ENCODE data around the gene UNG.

The UNG gene

DNA sequence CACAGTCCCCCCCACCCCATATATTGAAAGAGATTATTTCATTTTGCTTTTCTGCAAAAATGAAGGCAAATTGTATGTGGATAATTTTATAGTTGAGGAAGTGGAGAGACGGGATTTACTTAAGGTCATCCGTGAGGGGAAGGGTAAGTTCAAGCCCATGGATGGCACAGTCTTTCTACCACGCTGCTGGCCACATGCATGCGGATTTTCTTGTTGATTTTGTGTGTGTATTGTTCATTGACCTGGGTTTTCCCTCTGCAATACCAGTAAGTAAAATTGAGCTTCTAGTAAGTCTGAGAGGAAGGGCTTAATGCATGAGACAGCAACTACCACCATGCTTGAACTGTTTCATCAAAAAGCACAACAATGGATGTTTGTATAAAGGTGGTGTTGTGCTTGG, 54.1 kb downstream of the UNG start:
- Histone ChIP-seq H3K79me2 (ENCODE audit: low read length) (peaks cover 13% of the 10 kb centered on the region), H4K20me1 (ENCODE audit: insufficient read depth, low read length) (no peaks in the 10 kb centered on the region), H2AFZ (ENCODE audit: low read length) (no peak overlapping the region), H3K4me2 (ENCODE audit: low read depth, low read length) (no peak overlapping the region), H3K27me3 (replicated peaks; ENCODE audit: insufficient read depth, low read length) (no peaks in the 10 kb centered on the region), H3K9me3 (replicated peaks; ENCODE audit: insufficient read depth, low read length) (no peaks in the 10 kb centered on the region), H3K36me3 (replicated peaks; ENCODE audit: insufficient read depth, low read length) (no peaks in the 10 kb centered on the region), H3K9ac (ENCODE audit: low read length) (no peak overlapping the region), H3K9me2 (replicated peaks; ENCODE audit: insufficient read depth, low read length) (no peaks in the 10 kb centered on the region), H3K27ac (ENCODE audit: low read length) (no peak overlapping the region), H3K4me1 (ENCODE audit: low read length) (peaks cover 10% of the 10 kb centered on the region; the same call in 1 of the 2 replicates), H3F3A (ENCODE audit: insufficient read depth, low read length) (peaks cover 16% of the 10 kb centered on the region), H3K4me3 (ENCODE audit: low read length) (no peak overlapping the region)
- DNase-seq, result no peak
- TF ChIP-seq EZH2phosphoT487 (IDR thresholded peaks at IDR 0.05; ENCODE audit: low read length) (no peak), EZH2 (optimal IDR thresholded peaks at IDR 0.05; ENCODE audit: low read depth, low read length) (no peak)
- TF ChIP-seq, protein P1, sequence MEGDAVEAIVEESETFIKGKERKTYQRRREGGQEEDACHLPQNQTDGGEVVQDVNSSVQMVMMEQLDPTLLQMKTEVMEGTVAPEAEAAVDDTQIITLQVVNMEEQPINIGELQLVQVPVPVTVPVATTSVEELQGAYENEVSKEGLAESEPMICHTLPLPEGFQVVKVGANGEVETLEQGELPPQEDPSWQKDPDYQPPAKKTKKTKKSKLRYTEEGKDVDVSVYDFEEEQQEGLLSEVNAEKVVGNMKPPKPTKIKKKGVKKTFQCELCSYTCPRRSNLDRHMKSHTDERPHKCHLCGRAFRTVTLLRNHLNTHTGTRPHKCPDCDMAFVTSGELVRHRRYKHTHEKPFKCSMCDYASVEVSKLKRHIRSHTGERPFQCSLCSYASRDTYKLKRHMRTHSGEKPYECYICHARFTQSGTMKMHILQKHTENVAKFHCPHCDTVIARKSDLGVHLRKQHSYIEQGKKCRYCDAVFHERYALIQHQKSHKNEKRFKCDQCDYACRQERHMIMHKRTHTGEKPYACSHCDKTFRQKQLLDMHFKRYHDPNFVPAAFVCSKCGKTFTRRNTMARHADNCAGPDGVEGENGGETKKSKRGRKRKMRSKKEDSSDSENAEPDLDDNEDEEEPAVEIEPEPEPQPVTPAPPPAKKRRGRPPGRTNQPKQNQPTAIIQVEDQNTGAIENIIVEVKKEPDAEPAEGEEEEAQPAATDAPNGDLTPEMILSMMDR (IDR thresholded peaks at IDR 0.05; ENCODE audit: low read length), result no peak

DNA sequence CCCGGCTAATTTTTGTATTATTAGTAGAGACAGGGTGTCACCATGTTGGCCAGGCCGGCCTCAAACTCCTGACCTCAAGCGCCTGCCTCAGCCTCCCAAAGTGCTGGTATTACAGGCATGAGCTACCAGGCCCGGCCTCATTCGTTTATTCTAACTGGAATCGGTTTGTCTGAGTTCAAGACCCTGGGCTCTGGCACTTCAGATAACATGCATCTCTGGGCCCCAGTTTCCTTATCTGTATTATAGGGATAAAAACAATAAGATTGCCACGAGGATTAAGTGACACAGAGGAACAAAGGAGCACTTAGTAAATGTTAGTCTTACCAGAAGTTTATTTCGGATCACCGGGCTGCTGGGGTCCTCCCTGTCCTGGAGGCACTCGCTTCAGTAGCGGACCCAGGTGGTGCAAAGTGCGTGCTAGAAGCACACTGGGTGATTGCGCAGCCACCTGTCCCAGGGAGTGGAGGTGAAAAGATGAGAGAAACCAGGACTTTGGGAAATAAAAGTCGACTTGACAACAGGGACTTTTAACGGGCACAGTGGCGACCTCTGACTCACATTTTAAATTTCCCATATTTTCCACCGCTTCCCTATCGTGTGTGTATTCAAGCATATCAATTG, 56.5 kb downstream of the UNG start:
- Histone ChIP-seq H3K79me2 (ENCODE audit: low read length) (peaks cover 37% of the 10 kb centered on the region), H3K9ac (ENCODE audit: low read length) (peak overlapping the region; percentile 33; the same call in 1 of the 2 replicates), H3K27me3 (replicated peaks; ENCODE audit: insufficient read depth, low read length) (no peaks in the 10 kb centered on the region), H3K9me3 (replicated peaks; ENCODE audit: insufficient read depth, low read length) (no peaks in the 10 kb centered on the region), H2AFZ (ENCODE audit: low read length) (peak overlapping the region; percentile 42), H3K4me1 (ENCODE audit: low read length) (peaks cover 10% of the 10 kb centered on the region; the same call in 1 of the 2 replicates), H3K9me2 (replicated peaks; ENCODE audit: insufficient read depth, low read length) (no peaks in the 10 kb centered on the region), H3K4me3 (ENCODE audit: low read length) (peak overlapping the region; percentile 52), H3K27ac (ENCODE audit: low read length) (peak overlapping the region; percentile 8; the same call in 1 of the 2 replicates), H3K36me3 (replicated peaks; ENCODE audit: insufficient read depth, low read length) (no peaks in the 10 kb centered on the region), H3F3A (ENCODE audit: insufficient read depth, low read length) (peaks cover 16% of the 10 kb centered on the region), H4K20me1 (ENCODE audit: insufficient read depth, low read length) (no peaks in the 10 kb centered on the region), H3K4me2 (ENCODE audit: low read depth, low read length) (peak overlapping the region; percentile 79)
- TF ChIP-seq EZH2 (optimal IDR thresholded peaks at IDR 0.05; ENCODE audit: low read depth, low read length), result no peak
- TF ChIP-seq, protein P1 (IDR thresholded peaks at IDR 0.05; ENCODE audit: low read length), result no peak
- no peak for TF ChIP-seq EZH2phosphoT487 (IDR thresholded peaks at IDR 0.05; ENCODE audit: low read length)
- DNase-seq, result peak; percentile 33

DNA sequence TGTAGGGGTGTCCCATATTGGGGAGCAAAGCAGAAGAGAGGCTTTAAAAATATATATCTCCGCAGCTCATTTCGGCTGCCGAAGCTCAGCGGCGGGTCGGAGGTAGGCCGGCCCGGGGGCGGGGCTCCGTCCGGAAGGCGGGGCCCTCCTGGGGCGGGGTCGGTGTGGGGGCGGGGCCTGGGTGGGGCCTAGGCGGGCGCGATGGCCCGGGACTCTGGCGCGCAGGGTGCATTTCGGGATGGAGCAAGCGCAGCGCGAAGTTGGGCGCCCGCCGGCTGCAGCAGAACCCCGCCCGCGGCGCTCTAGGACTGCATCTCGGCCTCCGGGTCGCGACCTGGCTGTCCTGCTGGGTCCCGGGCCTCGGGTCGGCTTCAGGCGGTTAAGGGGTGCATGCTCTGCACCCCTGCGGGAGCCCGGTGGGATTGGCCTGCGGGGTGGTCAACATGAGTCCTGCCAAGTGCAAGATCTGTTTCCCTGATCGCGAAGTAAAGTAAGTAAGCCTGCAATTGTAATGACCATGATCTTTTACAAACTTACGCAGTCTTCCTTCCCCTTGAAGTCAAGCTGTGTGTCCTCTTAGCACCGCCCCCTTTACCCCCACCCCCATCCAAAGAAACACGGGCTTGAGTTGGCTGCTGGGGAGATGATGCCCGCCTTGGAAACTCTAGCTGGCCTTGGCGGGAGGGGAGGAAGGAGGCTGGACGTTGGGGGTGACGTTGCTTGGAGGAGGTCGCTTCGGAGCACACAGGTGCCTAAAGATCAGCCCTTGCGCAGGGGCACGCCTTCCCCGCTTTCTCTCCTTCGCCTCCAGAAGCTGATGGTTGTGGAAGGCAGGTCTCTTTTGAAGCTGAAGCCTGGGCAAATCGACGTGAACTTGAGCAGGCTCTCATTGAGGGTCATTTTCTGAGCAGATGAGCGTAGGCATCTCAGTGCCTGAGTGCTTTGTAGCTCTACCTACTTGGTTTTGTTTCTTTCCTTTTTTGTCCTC, 57.3 kb downstream of the UNG start:
- Histone ChIP-seq H3K4me1 (ENCODE audit: low read length) (peaks cover 10% of the 10 kb centered on the region; the same call in 1 of the 2 replicates), H3K4me3 (ENCODE audit: low read length) (peak overlapping the region; percentile 83), H3K9me2 (replicated peaks; ENCODE audit: insufficient read depth, low read length) (no peaks in the 10 kb centered on the region), H3F3A (ENCODE audit: insufficient read depth, low read length) (peaks cover 16% of the 10 kb centered on the region), H4K20me1 (ENCODE audit: insufficient read depth, low read length) (no peaks in the 10 kb centered on the region), H2AFZ (ENCODE audit: low read length) (peak overlapping the region; percentile 89), H3K36me3 (replicated peaks; ENCODE audit: insufficient read depth, low read length) (no peaks in the 10 kb centered on the region), H3K27me3 (replicated peaks; ENCODE audit: insufficient read depth, low read length) (no peaks in the 10 kb centered on the region), H3K4me2 (ENCODE audit: low read depth, low read length) (peak overlapping the region; percentile 90), H3K27ac (ENCODE audit: low read length) (peak overlapping the region; percentile 97), H3K79me2 (ENCODE audit: low read length) (peaks cover 44% of the 10 kb centered on the region), H3K9me3 (replicated peaks; ENCODE audit: insufficient read depth, low read length) (no peaks in the 10 kb centered on the region), H3K9ac (ENCODE audit: low read length) (peak overlapping the region; percentile 91)
- TF ChIP-seq EZH2phosphoT487 (IDR thresholded peaks at IDR 0.05; ENCODE audit: low read length), result no peak
- TF ChIP-seq EZH2 (optimal IDR thresholded peaks at IDR 0.05; ENCODE audit: low read depth, low read length), result no peak
- TF ChIP-seq, protein P1 (IDR thresholded peaks at IDR 0.05; ENCODE audit: low read length), result no peak
- DNase-seq, result peak; percentile 94
